Panc1 (cell line): Measurements from ENCODE around the gene FKBP3.

Experiments
- POLR2AphosphoS5 ChIP-seq: IDR thresholded peaks from 2 replicates; pipeline ENCODE4 v1.6.1; 2012; ENCODE audit warnings: mild to moderate bottlenecking, low read depth, low read length, moderate library complexity
- REST ChIP-seq, 2 experiments: IDR thresholded peaks; 2 replicates each; pipeline ENCODE4 v1.6.1; 2011 to 2012; ENCODE audit warnings: low read depth in 2 of 2, control low read depth in 1 of 2, low read length in 1 of 2, mild to moderate bottlenecking in 1 of 2, moderate library complexity in 1 of 2; ENCODE audit not compliant: insufficient read depth in 1 of 2
- TF ChIP-seq, protein P1 (sequence below): fragments of 450-650 bp; IDR thresholded peaks from 2 replicates; pipeline ENCODE4 v1.5.1; 2017; ENCODE audit warnings: mild to moderate bottlenecking

- TF ChIP-seq, protein P1, sequence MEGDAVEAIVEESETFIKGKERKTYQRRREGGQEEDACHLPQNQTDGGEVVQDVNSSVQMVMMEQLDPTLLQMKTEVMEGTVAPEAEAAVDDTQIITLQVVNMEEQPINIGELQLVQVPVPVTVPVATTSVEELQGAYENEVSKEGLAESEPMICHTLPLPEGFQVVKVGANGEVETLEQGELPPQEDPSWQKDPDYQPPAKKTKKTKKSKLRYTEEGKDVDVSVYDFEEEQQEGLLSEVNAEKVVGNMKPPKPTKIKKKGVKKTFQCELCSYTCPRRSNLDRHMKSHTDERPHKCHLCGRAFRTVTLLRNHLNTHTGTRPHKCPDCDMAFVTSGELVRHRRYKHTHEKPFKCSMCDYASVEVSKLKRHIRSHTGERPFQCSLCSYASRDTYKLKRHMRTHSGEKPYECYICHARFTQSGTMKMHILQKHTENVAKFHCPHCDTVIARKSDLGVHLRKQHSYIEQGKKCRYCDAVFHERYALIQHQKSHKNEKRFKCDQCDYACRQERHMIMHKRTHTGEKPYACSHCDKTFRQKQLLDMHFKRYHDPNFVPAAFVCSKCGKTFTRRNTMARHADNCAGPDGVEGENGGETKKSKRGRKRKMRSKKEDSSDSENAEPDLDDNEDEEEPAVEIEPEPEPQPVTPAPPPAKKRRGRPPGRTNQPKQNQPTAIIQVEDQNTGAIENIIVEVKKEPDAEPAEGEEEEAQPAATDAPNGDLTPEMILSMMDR = no peak
- no peak for TF ChIP-seq POLR2AphosphoS5
- no peak for TF ChIP-seq REST (IDR thresholded peaks at IDR 0.05; ENCODE audit: insufficient read depth in 1 of 2, low read depth in 2 of 2, low read length in 1 of 2)
Observed at GRCh38 chr14:45177076-45177475, 42.8 kb upstream of the FKBP3 start.
